H1 (cell line): ENCODE measurements around the gene OS9. TPM values are rescaled to one million over a fixed set of nuclear protein-coding genes. Genes with fewer than 3 reads are reported as not detected.
"Not testable (repeated sequence)": the region's sequence is repeated elsewhere in the genome, so short reads cannot be mapped to it uniquely, and the experiment has no call there.

Experiments used
- CTCF ChIA-PET: fragments of 300-600 bp; sonication (Branson Sonifier 250); formaldehyde crosslinking; loops from one replicate; lab custom pipeline; 2021; ENCODE audit not compliant: partially characterized antibody; lab: Charles Lee
- POLR2A ChIA-PET: fragments of 300-600 bp; sonication (Branson Sonifier 250); formaldehyde crosslinking; loops from one replicate; lab custom pipeline; 2021; ENCODE audit warnings: inconsistent platforms; ENCODE audit not compliant: partially characterized antibody; lab: Charles Lee
- DNase-seq, 2 experiments: peaks; one replicate each; pipeline versions ENCODE4 v3.0.0 to v3.0.0-alpha.2; 2010 to 2022; ENCODE audit warnings: low spot score in 2 of 2, low read depth in 1 of 2, mixed read lengths in 1 of 2
- FAIRE-seq: peaks from 2 replicates; lab custom pipeline; 2011; peaks lifted over from hg19 to GRCh38; lab: Jason Lieb, UNC
- H2AFZ ChIP-seq: 2 replicates; pipeline ENCODE4 v1.8.1; 2012; ENCODE audit warnings: low read length, inconsistent platforms
- H2AK5ac ChIP-seq: 2 replicates; pipeline ENCODE4 v1.6.1; 2013; ENCODE audit warnings: low read depth, low read length
- H2BK120ac ChIP-seq: replicated peaks from 2 replicates; pipeline ENCODE3; 2013; ENCODE audit warnings: low read depth, low read length, inconsistent platforms
- H2BK12ac ChIP-seq: 2 replicates; pipeline ENCODE4 v1.6.1; 2013; ENCODE audit warnings: low read depth, low read length
- H2BK15ac ChIP-seq: 2 replicates; pipeline ENCODE4 v1.6.1; 2013; ENCODE audit warnings: low read length
- H2BK20ac ChIP-seq: 2 replicates; pipeline ENCODE4 v1.6.1; 2013; ENCODE audit warnings: low read length
- H2BK5ac ChIP-seq: 2 replicates; pipeline ENCODE4 v1.6.1; 2013; ENCODE audit warnings: low read depth, low read length
- H3K14ac ChIP-seq: 2 replicates; pipeline ENCODE4 v1.6.1; 2013; ENCODE audit warnings: inconsistent platforms; ENCODE audit not compliant: insufficient read length
- H3K18ac ChIP-seq: 2 replicates; pipeline ENCODE4 v1.6.1; 2013; ENCODE audit warnings: low read length; ENCODE audit errors: extremely low read depth
- H3K23ac ChIP-seq: 2 replicates; pipeline ENCODE4 v1.6.1; 2013; ENCODE audit warnings: inconsistent platforms; ENCODE audit not compliant: insufficient read length
- H3K23me2 ChIP-seq: 2 replicates; pipeline ENCODE4 v1.6.1; 2013; ENCODE audit warnings: low read depth, low read length
- H3K27ac ChIP-seq: 2 replicates; pipeline ENCODE4 v1.6.1; 2011; ENCODE audit warnings: low read depth, low read length, inconsistent platforms
- H3K27me3 ChIP-seq, 4 experiments: replicated peaks in 1 of 4; 1 replicate in 1 of 4; 2 replicates in 3 of 4; pipeline versions ENCODE4 v1.6.1 to v1.8.1; 2011 to 2013; ENCODE audit warnings: low read length in 3 of 4, mild to moderate bottlenecking in 3 of 4, inconsistent platforms in 2 of 4, mixed read lengths in 2 of 4, moderate library complexity in 1 of 4; ENCODE audit not compliant: control insufficient read depth in 3 of 4, insufficient read depth in 3 of 4; ENCODE audit errors: extremely low read depth in 1 of 4
- H3K36me3 ChIP-seq, 4 experiments: 2 replicates each; pipeline versions ENCODE4 v1.6.1 to v1.8.1; 2011 to 2013; ENCODE audit warnings: mild to moderate bottlenecking in 4 of 4, low read length in 3 of 4, moderate library complexity in 2 of 4, control low read depth in 1 of 4, inconsistent platforms in 1 of 4; ENCODE audit not compliant: insufficient read depth in 4 of 4, control insufficient read depth in 2 of 4
- H3K4ac ChIP-seq: replicated peaks from 2 replicates; pipeline ENCODE3; 2013; ENCODE audit warnings: low read length, low read depth, mixed read lengths, inconsistent platforms; ENCODE audit not compliant: insufficient read length
- H3K4me1 ChIP-seq, 4 experiments: replicated peaks in 1 of 4; 1 replicate in 1 of 4; 2 replicates in 3 of 4; pipeline versions ENCODE4 v1.6.1 to v1.8.1; 2011 to 2013; ENCODE audit warnings: low read length in 3 of 4, inconsistent platforms in 2 of 4, mixed read lengths in 1 of 4; ENCODE audit not compliant: insufficient read depth in 4 of 4, control insufficient read depth in 3 of 4
- H3K4me2 ChIP-seq, 2 experiments: 2 replicates each; pipeline versions ENCODE4 v1.6.1 to v1.8.1; 2011 to 2013; ENCODE audit warnings: low read depth in 2 of 2, low read length in 2 of 2, control low read depth in 1 of 2, inconsistent platforms in 1 of 2, mild to moderate bottlenecking in 1 of 2; ENCODE audit not compliant: insufficient read depth in 1 of 2
- H3K4me3 ChIP-seq, 4 experiments: fragments of 200-600, 300-600 bp in 1 of 4; sonication (generic), shearing (Covaris generic), sonication (Bioruptor Twin) in 1 of 4; 2 replicates each; pipeline versions ENCODE4 v1.5.1 to v1.8.1; 2011 to 2016; ENCODE audit warnings: low read length in 4 of 4, low read depth in 3 of 4, control low read depth in 2 of 4, inconsistent platforms in 2 of 4, mild to moderate bottlenecking in 2 of 4, mixed read lengths in 1 of 4, moderate library complexity in 1 of 4; ENCODE audit not compliant: insufficient read depth in 2 of 4; ENCODE audit errors: extremely low read depth in 1 of 4
- H3K56ac ChIP-seq: replicated peaks from 2 replicates; pipeline ENCODE3; 2013; ENCODE audit warnings: low read depth, mild to moderate bottlenecking, mixed read lengths, low read length, inconsistent platforms; ENCODE audit not compliant: insufficient read length
- H3K79me1 ChIP-seq: 2 replicates; pipeline ENCODE4 v1.6.1; 2013; ENCODE audit warnings: low read depth, low read length, control low read depth
- H3K79me2 ChIP-seq, 2 experiments: 2 replicates each; pipeline versions ENCODE4 v1.6.1 to v1.8.1; 2012 to 2013; ENCODE audit warnings: low read length in 2 of 2, mild to moderate bottlenecking in 2 of 2, inconsistent platforms in 1 of 2; ENCODE audit not compliant: insufficient read depth in 2 of 2, control insufficient read depth in 1 of 2
- H3K9ac ChIP-seq, 4 experiments: replicated peaks in 1 of 4; 1 replicate in 1 of 4; 2 replicates in 3 of 4; pipeline versions ENCODE4 v1.6.1 to v1.8.1; 2011 to 2013; ENCODE audit warnings: low read depth in 3 of 4, low read length in 3 of 4, control low read depth in 2 of 4, mild to moderate bottlenecking in 2 of 4, moderate library complexity in 2 of 4, inconsistent platforms in 1 of 4; ENCODE audit errors: extremely low read depth in 1 of 4
- H3K9me3 ChIP-seq, 2 experiments: 2 replicates each; pipeline versions ENCODE4 v1.6.1 to v1.8.1; 2012 to 2013; ENCODE audit warnings: mild to moderate bottlenecking in 2 of 2, moderate library complexity in 2 of 2, control low read depth in 1 of 2, inconsistent platforms in 1 of 2, low read depth in 1 of 2, low read length in 1 of 2, mixed read lengths in 1 of 2; ENCODE audit not compliant: insufficient read depth in 2 of 2
- H4K20me1 ChIP-seq, 2 experiments: replicated peaks in 1 of 2; 2 replicates each; pipeline versions ENCODE3 to v1.8.1; 2011 to 2013; ENCODE audit warnings: inconsistent platforms in 2 of 2, low read length in 2 of 2, mild to moderate bottlenecking in 1 of 2; ENCODE audit not compliant: insufficient read depth in 2 of 2, control insufficient read depth in 1 of 2
- H4K5ac ChIP-seq: 2 replicates; pipeline ENCODE4 v1.6.1; 2013; ENCODE audit warnings: low read length, low read depth, mixed read lengths, inconsistent platforms; ENCODE audit not compliant: insufficient read length
- H4K8ac ChIP-seq: 2 replicates; pipeline ENCODE4 v1.8.0; 2013; ENCODE audit warnings: mild to moderate bottlenecking, moderate library complexity, low read length, inconsistent platforms; ENCODE audit not compliant: insufficient read depth; ENCODE audit errors: extremely low read depth
- H4K91ac ChIP-seq: replicated peaks from 2 replicates; pipeline ENCODE3; 2013; ENCODE audit warnings: low read length, mixed read lengths, inconsistent platforms; ENCODE audit not compliant: insufficient read length
- WGBS, 2 experiments: shearing (Covaris generic) in 1 of 2; methylation state at CpG; one replicate each; pipeline versions ENCODE4 v1.1.6 to v1.1.7; 2013 to 2015; ENCODE audit warnings: low lambda C conversion rate in 2 of 2, mixed read lengths in 2 of 2, inconsistent platforms in 1 of 2, low coverage in 1 of 2, missing lambda C conversion rate in 1 of 2; ENCODE audit not compliant: insufficient replicate concordance in 2 of 2, insufficient coverage in 1 of 2, insufficient read length in 1 of 2; ENCODE audit errors: extremely low coverage in 1 of 2, missing lambda C conversion rate in 1 of 2; 5-methylcytosine and 5-hydroxymethylcytosine counted together
- polyA plus RNA-seq, 7 experiments: library from polyadenylated mRNA; depleted of rRNA in 3 of 7; stranded (reverse) in 5 of 7; unstranded in 2 of 7; fragments of >200 nt in 5 of 7; fragments of 200-250 nt in 2 of 7; gene quantifications; 1 replicate in 5 of 7; 2 replicates in 1 of 7; 4 replicates in 1 of 7; pipeline versions ENCODE4 v1.2.1 to v1.2.3, GENCODE V29; 2011 to 2013; ENCODE audit warnings: missing spikeins in 2 of 7, mixed read lengths in 2 of 7
- total RNA-seq: library from RNA; stranded (reverse); fragmentation: NEBNext Ultra II Directional; extraction: Animal tissue kit (Norgen Biotek cat#: 25700); gene quantifications from 2 replicates; pipeline ENCODE4 v1.2.1, GENCODE V29; 2021

OS9 gene
- total and polyA plus RNA-seq, 2 of the 8 experiments (the other 6 are each of a cell fraction or from before 2014, with no cell fraction given), result 71.0 to 108 TPM

DNA sequence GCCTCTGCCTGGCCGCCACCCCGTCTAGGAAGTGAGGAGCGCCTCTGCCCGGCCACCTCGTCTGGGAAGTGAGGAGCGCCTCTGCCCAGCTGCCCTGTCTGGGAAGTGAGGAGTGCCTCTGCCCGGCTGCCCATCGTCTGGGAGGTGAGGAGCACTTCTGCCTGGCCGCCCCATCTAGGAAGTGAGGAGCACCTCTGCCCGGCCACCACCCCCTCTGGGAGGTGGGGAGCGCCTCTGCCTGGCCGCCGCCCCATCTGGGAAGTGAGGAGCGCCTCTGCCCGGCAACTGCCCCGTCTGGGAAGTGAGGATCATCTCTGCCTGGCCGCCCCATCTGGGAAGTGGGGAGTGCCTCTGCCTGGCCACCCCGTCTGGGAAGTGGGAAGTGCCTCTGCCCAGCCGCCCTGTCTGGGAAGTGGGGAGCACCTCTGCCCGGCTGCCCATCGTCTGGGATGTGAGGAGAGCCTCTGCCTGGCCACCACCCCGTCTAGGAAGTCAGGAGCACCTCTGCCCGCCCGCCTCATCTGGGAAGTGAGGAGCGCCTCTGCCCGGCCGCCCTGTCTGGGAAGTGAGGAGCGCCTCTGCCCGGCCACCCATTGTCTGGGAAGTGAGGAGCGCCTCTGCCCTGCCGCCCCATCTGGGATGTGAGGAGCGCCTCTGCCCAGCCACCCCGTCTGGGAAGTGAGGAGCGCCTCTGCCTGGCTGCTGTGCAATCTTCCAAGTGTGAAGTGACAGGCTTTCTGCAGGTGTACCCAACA lies 28.7 kb upstream of the OS9 start:
- H2AFZ ChIP-seq, H3K23ac ChIP-seq, H3K4me1 ChIP-seq, H3K14ac ChIP-seq, H4K20me1 ChIP-seq, H2BK20ac ChIP-seq, H2BK120ac ChIP-seq, H3K36me3 ChIP-seq, H3K79me2 ChIP-seq, H3K79me1 ChIP-seq, H4K91ac ChIP-seq, H3K27ac ChIP-seq, H3K9ac ChIP-seq, H4K8ac ChIP-seq, H3K4ac ChIP-seq, H2BK5ac ChIP-seq, DNase-seq, H2BK15ac ChIP-seq, H2BK12ac ChIP-seq, FAIRE-seq, POLR2A ChIA-PET, H3K4me2 ChIP-seq, CTCF ChIA-PET, H3K56ac ChIP-seq, H2AK5ac ChIP-seq, H3K27me3 ChIP-seq, H4K5ac ChIP-seq, H3K23me2 ChIP-seq, H3K18ac ChIP-seq, H3K4me3 ChIP-seq: not testable (repeated sequence)
- 85% methylated on average over 24 of the region's 34 CpGs; no CpG with 5 or more reads in 1 of the 2 experiments for WGBS, 2 experiments
- H3K9me3 ChIP-seq, result peaks cover 15 to 33% of the 10 kb centered on the region in 2 experiments
